Esophagus squamous epithelium (tissue), 5 donors: ENCODE data around the gene OR2H2. TPM values are rescaled to one million over a fixed set of nuclear protein-coding genes. Genes with fewer than 3 reads are reported as not detected.

Experiments
- DNase-seq: peaks from one replicate; lab custom pipeline; 2025; lab: John Stamatoyannopoulos, UW
- H3K27ac ChIP-seq, 4 donors: fragments of 200-600 bp; sonication (generic); one replicate each; pipeline ENCODE4 v1.5.1; 2016 to 2019; ENCODE audit warnings: mild to moderate bottlenecking in 1 of 4
- H3K27me3 ChIP-seq, 4 donors: fragments of 200-600 bp; sonication (generic); 1 replicate in 3 of 4; 2 replicates in 1 of 4; pipeline versions ENCODE4 v1.5.1 to v1.6.0; 2017 to 2021; ENCODE audit warnings: antibody characterized with exemption in 1 of 4
- H3K36me3 ChIP-seq, 3 donors: fragments of 200-600 bp; sonication (generic); one replicate each; pipeline ENCODE4 v1.5.1; 2016 to 2019
- H3K4me1 ChIP-seq, 3 donors: fragments of 200-600 bp; sonication (generic); one replicate each; pipeline ENCODE4 v1.5.1; 2017 to 2019
- H3K4me3 ChIP-seq, 4 donors: fragments of 200-600 bp; sonication (generic); 1 replicate in 3 of 4; 2 replicates in 1 of 4; pipeline ENCODE4 v1.5.1; 2016 to 2019; ENCODE audit warnings: mild to moderate bottlenecking in 2 of 4, moderate library complexity in 1 of 4
- H3K9me3 ChIP-seq, 3 donors: fragments of 200-600 bp; sonication (generic); one replicate each; pipeline ENCODE4 v1.5.1; 2016 to 2019
- CTCF ChIP-seq, 6 experiments: fragments of 450-650 bp in 4 of 6; fragments of 200-600 bp in 2 of 6; sonication (generic) in 2 of 6; IDR thresholded peaks; one replicate each; pipeline ENCODE4 v1.5.1; 2016 to 2019; ENCODE audit warnings: antibody characterized with exemption in 6 of 6, mild to moderate bottlenecking in 4 of 6, moderate library complexity in 4 of 6
- POLR2A ChIP-seq, 4 donors: fragments of 450-650 bp; IDR thresholded peaks; one replicate each; pipeline ENCODE4 v1.6.1; 2017; ENCODE audit warnings: antibody characterized with exemption in 4 of 4, mild to moderate bottlenecking in 4 of 4, moderate library complexity in 3 of 4
- WGBS, 2 donors: methylation state at CpG; one replicate each; pipeline ENCODE4 v1.1.5; 2018; 5-methylcytosine and 5-hydroxymethylcytosine counted together
- intact Hi-C: fragments of 100-400 bp; cut with DNase I; formaldehyde crosslinking; loops from one replicate; pipeline ENCODE4 v1.15.0; 2022
- total RNA-seq, 4 donors: library from RNA; depleted of rRNA; stranded (reverse); fragments of >200 nt; gene quantifications; one replicate each; pipeline ENCODE4 v1.1.0, GENCODE V29; 2016
- donor health status: DM: yes; HTN: yes; CAD: no.

Gene OR2H2
- total RNA-seq, 4 donors from 2014 or later, result not detected

GRCh38 chr6:29627755-29628418 is 43.0 kb downstream of the OR2H2 start:
- TF ChIP-seq POLR2A (IDR thresholded peaks at IDR 0.05) (peak in 2 of 4 donors; percentile 53 to 58), CTCF (IDR thresholded peaks at IDR 0.05) (no peak)
- peak overlapping the region; percentile 35 to 76 (median 62) for H3K4me3 ChIP-seq
- H3K4me1 ChIP-seq, result peaks cover 22 to 45% (median 25%) of the 10 kb centered on the region in 3 donors
- no peak for DNase-seq
- 2% methylated on average over 15 of the region's 51 CpGs for WGBS, 2 donors
- H3K36me3 ChIP-seq, result peaks cover 0 to 10% (median 0%) of the 10 kb centered on the region in 3 donors
- H3K9me3 ChIP-seq, result no peaks in the 10 kb centered on the region
- no peaks in the 10 kb centered on the region for H3K27me3 ChIP-seq
- H3K27ac ChIP-seq, result peak overlapping the region; percentile 52 to 84 (median 82)
- intact Hi-C loops, result no loop called here

- Histone ChIP-seq H3K27me3 (no peaks in the 10 kb centered on the region), H3K36me3 (peaks cover 0 to 3% (median 0%) of the 10 kb centered on the region in 3 donors), H3K4me1 (peaks cover 22 to 50% (median 25%) of the 10 kb centered on the region in 3 donors), H3K9me3 (no peaks in the 10 kb centered on the region), H3K27ac (peak overlapping the region; percentile 32 to 84 (median 82)), H3K4me3 (peak overlapping the region; percentile 35 to 76 (median 62))
- no peak for DNase-seq
- WGBS, 2 donors, result 2 to 5% methylated on average over 30 to 32 of the region's 32 CpGs
- peak; percentile 34 to 67 (median 46) for TF ChIP-seq CTCF (IDR thresholded peaks at IDR 0.05)
- no peak for TF ChIP-seq POLR2A (IDR thresholded peaks at IDR 0.05)
- intact Hi-C loops, result no loop called here
Observed at GRCh38 chr6:29628419-29629281, 43.7 kb downstream of the OR2H2 start.

GRCh38 chr6:29629571-29629970 is 44.6 kb downstream of the OR2H2 start:
- peaks cover 22 to 57% (median 25%) of the 10 kb centered on the region in 3 donors for H3K4me1 ChIP-seq

GRCh38 chr6:29630315-29630714 is 45.4 kb downstream of the OR2H2 start:
- Histone ChIP-seq H3K4me3 (no peak overlapping the region), H3K9me3 (no peaks in the 10 kb centered on the region), H3K36me3 (no peaks in the 10 kb centered on the region), H3K27ac (no peak overlapping the region), H3K4me1 (peaks cover 22 to 57% (median 25%) of the 10 kb centered on the region in 3 donors), H3K27me3 (no peaks in the 10 kb centered on the region)
- intact Hi-C loops, result no loop called here
- TF ChIP-seq CTCF (IDR thresholded peaks at IDR 0.05) (no peak), POLR2A (IDR thresholded peaks at IDR 0.05) (no peak)
- DNase-seq, result no peak
- WGBS, 2 donors, result 74 to 90% methylated on average over 2 to 5 of the region's 9 CpGs

More at GRCh38 chr6:29629571-29629970, 44.6 kb downstream of the OR2H2 start:
- Histone ChIP-seq H3K36me3 (no peaks in the 10 kb centered on the region), H3K27ac (no peak overlapping the region), H3K9me3 (no peaks in the 10 kb centered on the region), H3K4me3 (no peak overlapping the region), H3K27me3 (no peaks in the 10 kb centered on the region)
- no peak for DNase-seq
- no peak for TF ChIP-seq POLR2A (IDR thresholded peaks at IDR 0.05)
- no peak for TF ChIP-seq CTCF (IDR thresholded peaks at IDR 0.05)
- 73 to 81% methylated on average over 2 of the region's 2 CpGs for WGBS, 2 donors
- intact Hi-C loops, result no loop called here
